Osteoblast (primary cell): ENCODE data around the gene NDOR1. TPM values are rescaled to one million over a fixed set of nuclear protein-coding genes. Genes with fewer than 3 reads are reported as not detected.

Source experiments
- DNase-seq: peaks from one replicate; pipeline ENCODE4 v3.0.0; 2011; ENCODE audit warnings: low spot score, mixed read lengths; ENCODE audit not compliant: insufficient read length; ENCODE audit errors: missing footprints
- H2AFZ ChIP-seq: 2 replicates; pipeline ENCODE4 v1.6.0; 2011; ENCODE audit warnings: mild to moderate bottlenecking, low read length
- H3K27ac ChIP-seq: 2 replicates; pipeline ENCODE4 v1.5.1; 2011; ENCODE audit warnings: mild to moderate bottlenecking, low read depth, low read length, moderate library complexity
- H3K27me3 ChIP-seq: 2 replicates; pipeline ENCODE4 v1.6.0; 2012; ENCODE audit warnings: mild to moderate bottlenecking, control low read depth, inconsistent platforms, low read length, moderate library complexity; ENCODE audit not compliant: insufficient read depth
- H3K36me3 ChIP-seq: 2 replicates; pipeline ENCODE4 v1.5.1; 2011; ENCODE audit warnings: mild to moderate bottlenecking, low read length, control low read depth, moderate library complexity; ENCODE audit not compliant: insufficient read depth
- H3K4me1 ChIP-seq: 2 replicates; pipeline ENCODE4 v1.5.1; 2011; ENCODE audit warnings: mild to moderate bottlenecking, low read length, control low read depth, moderate library complexity; ENCODE audit not compliant: insufficient read depth
- H3K4me2 ChIP-seq: 2 replicates; pipeline ENCODE4 v1.6.0; 2011; ENCODE audit warnings: mild to moderate bottlenecking, low read length; ENCODE audit not compliant: insufficient read depth
- H3K4me3 ChIP-seq: fragments of 200-600 bp; sonication (generic); 3 replicates; pipeline ENCODE4 v1.5.1; 2012; ENCODE audit warnings: mild to moderate bottlenecking, low read length, inconsistent platforms; ENCODE audit not compliant: insufficient read depth
- H3K79me2 ChIP-seq: 2 replicates; pipeline ENCODE4 v1.6.0; 2012; ENCODE audit warnings: mild to moderate bottlenecking, low read length, control low read depth, inconsistent platforms; ENCODE audit not compliant: insufficient read depth
- H3K9me3 ChIP-seq: 2 replicates; pipeline ENCODE4 v1.5.1; 2011; ENCODE audit warnings: low read depth, low read length, control low read depth
- H4K20me1 ChIP-seq: 2 replicates; pipeline ENCODE4 v1.6.0; 2012; ENCODE audit warnings: mild to moderate bottlenecking, low read length, control low read depth; ENCODE audit not compliant: insufficient read depth
- total RNA-seq: library from RNA; depleted of rRNA; stranded (reverse); fragments of >200 nt; gene quantifications from 2 replicates; pipeline ENCODE4 v1.2.3, GENCODE V29; 2012
- TF ChIP-seq, protein P1 (sequence below): IDR thresholded peaks from 2 replicates; pipeline ENCODE4 v1.5.1; 2011; ENCODE audit warnings: mild to moderate bottlenecking, low read depth, low read length, moderate library complexity; ENCODE audit errors: extremely low read depth

The NDOR1 gene
- total RNA-seq, 1 donor, result 6.2 TPM

DNA sequence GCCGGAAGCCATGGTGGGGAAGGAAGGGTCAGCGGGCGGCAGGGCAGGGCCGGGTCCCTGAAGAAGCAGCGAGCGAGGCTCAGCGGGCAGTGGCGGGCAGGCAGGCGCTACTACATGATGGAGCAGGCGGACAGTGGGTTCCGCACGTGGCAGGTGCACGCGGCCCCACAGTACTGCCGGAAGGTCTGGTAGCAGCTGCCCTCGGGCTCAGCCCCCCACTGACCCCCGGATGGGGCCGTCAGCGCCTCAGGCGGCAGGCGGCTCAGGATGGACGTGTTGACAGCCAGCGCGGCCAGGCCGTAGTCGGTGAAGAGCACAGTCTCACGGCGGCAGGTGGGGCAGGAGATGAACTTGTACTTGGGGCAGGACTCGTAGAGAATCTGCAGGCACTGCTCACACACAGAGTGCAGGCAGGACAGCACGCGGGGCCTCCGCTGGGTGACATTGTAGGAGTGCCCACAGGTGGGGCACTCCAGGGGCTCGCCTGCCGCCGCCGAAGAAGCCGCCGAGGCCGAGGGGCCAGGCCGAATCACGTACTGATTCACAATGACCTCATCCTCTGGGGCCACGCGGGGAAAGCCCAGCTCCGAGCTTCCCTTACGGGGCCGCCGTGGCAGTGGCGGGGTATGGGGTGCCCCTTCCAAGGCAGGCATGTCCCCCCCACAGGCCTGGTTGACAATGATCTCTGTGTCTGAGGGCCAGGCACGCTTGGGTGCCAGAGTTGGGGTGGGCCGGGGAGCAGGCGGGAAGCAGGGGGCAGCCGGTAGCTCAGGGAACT lies 15.0 kb downstream of the NDOR1 start:
- Histone ChIP-seq H3K4me1 (peaks cover 24% of the 10 kb centered on the region), H3K27ac (no peak overlapping the region), H4K20me1 (no peaks in the 10 kb centered on the region), H3K4me3 (no peak overlapping the region), H3K79me2 (no peaks in the 10 kb centered on the region), H3K36me3 (no peaks in the 10 kb centered on the region), H3K4me2 (no peak overlapping the region), H3K27me3 (no peaks in the 10 kb centered on the region), H3K9me3 (no peaks in the 10 kb centered on the region), H2AFZ (no peak overlapping the region)
- DNase-seq, result no peak
- TF ChIP-seq, protein P1, sequence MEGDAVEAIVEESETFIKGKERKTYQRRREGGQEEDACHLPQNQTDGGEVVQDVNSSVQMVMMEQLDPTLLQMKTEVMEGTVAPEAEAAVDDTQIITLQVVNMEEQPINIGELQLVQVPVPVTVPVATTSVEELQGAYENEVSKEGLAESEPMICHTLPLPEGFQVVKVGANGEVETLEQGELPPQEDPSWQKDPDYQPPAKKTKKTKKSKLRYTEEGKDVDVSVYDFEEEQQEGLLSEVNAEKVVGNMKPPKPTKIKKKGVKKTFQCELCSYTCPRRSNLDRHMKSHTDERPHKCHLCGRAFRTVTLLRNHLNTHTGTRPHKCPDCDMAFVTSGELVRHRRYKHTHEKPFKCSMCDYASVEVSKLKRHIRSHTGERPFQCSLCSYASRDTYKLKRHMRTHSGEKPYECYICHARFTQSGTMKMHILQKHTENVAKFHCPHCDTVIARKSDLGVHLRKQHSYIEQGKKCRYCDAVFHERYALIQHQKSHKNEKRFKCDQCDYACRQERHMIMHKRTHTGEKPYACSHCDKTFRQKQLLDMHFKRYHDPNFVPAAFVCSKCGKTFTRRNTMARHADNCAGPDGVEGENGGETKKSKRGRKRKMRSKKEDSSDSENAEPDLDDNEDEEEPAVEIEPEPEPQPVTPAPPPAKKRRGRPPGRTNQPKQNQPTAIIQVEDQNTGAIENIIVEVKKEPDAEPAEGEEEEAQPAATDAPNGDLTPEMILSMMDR, result no peak

DNA sequence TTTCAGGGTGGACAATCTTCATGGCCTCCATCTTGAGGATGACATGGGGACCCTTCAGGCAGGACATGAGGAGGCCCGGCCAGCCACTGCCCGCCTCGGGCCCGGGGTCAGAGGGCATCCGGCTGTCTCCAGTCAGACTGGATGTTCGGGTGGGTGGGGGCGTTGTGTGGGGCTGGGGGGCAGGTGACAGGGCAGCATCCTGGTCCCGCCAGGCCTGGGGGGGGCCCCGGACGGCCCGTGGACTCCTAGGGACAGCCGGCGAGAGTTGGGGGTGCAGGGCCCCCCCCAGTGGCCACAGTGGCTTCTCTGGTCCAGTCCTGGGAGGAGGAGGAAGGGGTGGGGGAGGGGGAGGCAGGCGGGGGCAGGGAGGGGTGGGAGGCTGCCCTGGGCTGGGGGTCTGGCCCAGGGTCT lies 15.6 kb downstream of the NDOR1 start:
- H4K20me1 ChIP-seq, result no peaks in the 10 kb centered on the region
- TF ChIP-seq, protein P1, result no peak
- H3K4me2 ChIP-seq, result no peak overlapping the region
- H3K9me3 ChIP-seq, result no peaks in the 10 kb centered on the region
- no peak for DNase-seq
- H3K79me2 ChIP-seq, result no peaks in the 10 kb centered on the region
- peaks cover 24% of the 10 kb centered on the region for H3K4me1 ChIP-seq
- H3K27ac ChIP-seq, result no peak overlapping the region
- no peaks in the 10 kb centered on the region for H3K36me3 ChIP-seq
- no peak overlapping the region for H2AFZ ChIP-seq
- no peaks in the 10 kb centered on the region for H3K27me3 ChIP-seq
- H3K4me3 ChIP-seq, result no peak overlapping the region

DNA sequence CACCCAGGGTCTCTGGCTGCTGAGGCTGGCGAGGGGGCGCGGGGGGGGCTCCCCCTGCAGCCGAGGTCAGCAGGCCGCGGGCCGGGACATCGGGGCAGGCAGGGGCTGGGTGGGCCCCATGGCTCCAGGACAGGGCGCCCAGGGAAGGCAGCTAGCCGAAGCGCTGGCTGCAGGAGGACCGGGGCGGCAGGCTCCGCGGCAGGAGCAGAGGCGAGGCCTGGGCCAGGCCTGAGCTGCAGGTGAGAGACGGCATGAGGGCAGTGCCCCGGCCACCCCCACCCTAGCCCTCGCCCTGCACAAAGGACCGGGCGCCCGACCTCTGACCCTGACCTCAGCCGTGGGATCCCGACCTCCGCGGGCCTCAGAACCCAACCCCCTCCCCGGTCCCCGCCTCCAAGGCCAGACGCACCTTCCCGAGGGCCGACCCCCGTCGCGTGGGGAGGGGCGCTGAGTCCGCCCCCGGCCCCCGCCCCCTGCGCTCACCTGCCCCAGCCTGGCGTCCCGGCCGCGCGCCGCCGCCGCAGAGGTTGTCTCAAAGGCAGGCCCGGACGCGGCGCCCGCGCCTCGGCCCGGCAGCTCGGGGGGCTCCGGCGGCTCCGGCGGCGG lies 16.1 kb downstream of the NDOR1 start:
- DNase-seq, result no peak
- Histone ChIP-seq H4K20me1 (no peaks in the 10 kb centered on the region), H3K27me3 (no peaks in the 10 kb centered on the region), H3K36me3 (no peaks in the 10 kb centered on the region), H3K4me3 (peak overlapping the region; percentile 57), H2AFZ (no peak overlapping the region), H3K79me2 (no peaks in the 10 kb centered on the region), H3K4me2 (peak overlapping the region; percentile 43), H3K9me3 (no peaks in the 10 kb centered on the region), H3K4me1 (peaks cover 23% of the 10 kb centered on the region), H3K27ac (no peak overlapping the region)
- TF ChIP-seq, protein P1, result no peak

DNA sequence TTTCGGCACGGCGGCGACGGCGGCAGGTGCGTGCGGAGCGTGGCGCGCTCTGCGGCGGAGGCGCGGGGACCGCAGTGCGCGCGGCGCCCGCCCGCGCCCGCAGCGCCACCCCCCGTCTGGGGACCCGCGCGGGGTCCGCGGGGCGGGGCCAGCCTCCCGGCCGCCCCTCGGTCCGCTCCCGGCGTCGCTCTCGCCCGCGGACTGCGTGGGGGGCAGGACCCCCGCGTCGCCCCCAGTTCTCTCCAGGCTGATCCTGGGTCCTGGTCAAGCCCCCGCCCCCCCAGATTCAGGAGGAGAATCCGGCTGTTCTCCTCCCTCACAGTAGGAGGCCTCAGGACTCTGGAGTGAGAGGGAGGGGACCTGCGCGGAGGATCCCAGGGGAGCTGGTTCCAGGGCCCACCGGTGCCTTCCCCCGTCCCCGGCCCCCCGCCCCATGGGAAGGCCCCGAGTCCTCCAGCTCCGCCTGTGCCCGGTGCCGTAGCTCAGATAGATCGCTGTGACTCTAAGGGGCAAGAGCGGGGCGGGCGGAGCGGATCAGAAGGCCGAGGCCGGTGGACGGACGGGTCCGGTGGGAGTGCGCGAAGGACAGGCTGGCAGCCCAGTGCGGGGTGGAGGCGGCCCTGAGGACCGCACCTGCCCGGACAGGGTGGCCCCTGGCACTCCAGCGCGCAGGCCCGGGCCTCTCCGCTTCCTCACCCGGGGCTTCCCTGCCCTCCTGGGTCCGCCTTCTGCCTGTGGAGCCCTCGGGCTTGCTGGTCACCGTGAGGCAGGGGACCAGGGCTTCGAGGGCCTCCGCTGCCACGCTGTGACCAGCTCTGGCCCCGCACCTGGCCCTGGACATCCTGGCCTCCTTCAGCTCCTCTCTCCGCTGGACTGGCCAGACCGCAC lies 16.9 kb downstream of the NDOR1 start, which contains the start of gene RNF208:
Gene RNF208, minus strand, starts transcription at position 51 of the 888 bp plus-strand sequence. CDS start 1,028 bp downstream, outside the sequence.
- DNase-seq, result no peak
- H3K27ac ChIP-seq, result no peak within 1 kb of the TSS

More for the DNA sequence above, 16.9 kb downstream of the NDOR1 start, which contains the start of gene RNF208:
- TF ChIP-seq, protein P1, result no peak
- Histone ChIP-seq H3K4me2 (peak within 1 kb of the TSS; percentile 86), H3K4me1 (peaks cover 19% of the 10 kb centered on the region), H3K79me2 (no peaks in the 10 kb centered on the region), H3K36me3 (no peaks in the 10 kb centered on the region), H3K4me3 (peak within 1 kb of the TSS; percentile 90), H3K27me3 (no peaks in the 10 kb centered on the region), H3K9me3 (no peaks in the 10 kb centered on the region), H4K20me1 (no peaks in the 10 kb centered on the region), H2AFZ (peak within 1 kb of the TSS; percentile 51)
